Lower leg skin (tissue), 4 donors: ENCODE data around the gene FAM118B. TPM values are rescaled to one million over a fixed set of nuclear protein-coding genes. Genes with fewer than 3 reads are reported as not detected.
"Not testable (repeated sequence)": the region's sequence is repeated elsewhere in the genome, so short reads cannot be mapped to it uniquely, and the experiment has no call there.

Source experiments
- DNase-seq, 2 donors: peaks; one replicate each; pipeline ENCODE4 v3.0.0-alpha.2; 2019; ENCODE audit warnings: low spot score in 2 of 2
- H3K4me3 ChIP-seq: fragments of 200-600 bp; sonication (generic); 2 replicates; pipeline ENCODE4 v1.5.1; 2017; ENCODE audit warnings: mild to moderate bottlenecking, low read depth; ENCODE audit not compliant: poor library complexity, severe bottlenecking
- CTCF ChIP-seq, 3 donors: fragments of 450-650 bp; IDR thresholded peaks; one replicate each; pipeline ENCODE4 v1.5.1; 2016; ENCODE audit warnings: antibody characterized with exemption in 3 of 3, mild to moderate bottlenecking in 3 of 3, moderate library complexity in 2 of 3
- POLR2A ChIP-seq, 2 donors: fragments of 450-650 bp; IDR thresholded peaks; one replicate each; pipeline ENCODE4 v1.6.1; 2016 to 2017; ENCODE audit warnings: antibody characterized with exemption in 2 of 2, mild to moderate bottlenecking in 1 of 2, moderate library complexity in 1 of 2
- WGBS, 2 donors: methylation state at CpG; one replicate each; pipeline ENCODE4 v1.1.5; 2018; 5-methylcytosine and 5-hydroxymethylcytosine counted together
- intact Hi-C: fragments of 100-400 bp; cut with DNase I; formaldehyde crosslinking; loops from one replicate; pipeline ENCODE4 v1.15.0; 2023; ENCODE audit warnings: low total_unique reads
- total RNA-seq, 4 donors: library from RNA; depleted of rRNA; stranded (reverse); fragments of >200 nt; gene quantifications; one replicate each; pipeline ENCODE4 v1.1.0, GENCODE V29; 2016

Gene FAM118B
- total RNA-seq, 4 donors from 2014 or later = 7.3 to 18.9 (median 9.0) TPM

GRCh38 chr11:126246636-126247035 lies 35.1 kb downstream of the FAM118B start:
- no peak overlapping the region for H3K4me3 ChIP-seq
- DNase-seq = no peak
- 85 to 96% methylated on average over 2 of the region's 2 CpGs for WGBS, 2 donors
- TF ChIP-seq CTCF (IDR thresholded peaks at IDR 0.05) (no peak), POLR2A (IDR thresholded peaks at IDR 0.05) (no peak)
- intact Hi-C loops = no loop called here

GRCh38 chr11:126253265-126253664 lies 41.7 kb downstream of the FAM118B start:
- intact Hi-C loops = no loop called here
- DNase-seq = no peak
- H3K4me3 ChIP-seq = no peak overlapping the region
- TF ChIP-seq CTCF (IDR thresholded peaks at IDR 0.05) (no peak), POLR2A (IDR thresholded peaks at IDR 0.05) (no peak)
- 87 to 98% methylated on average over 4 of the region's 4 CpGs for WGBS, 2 donors

GRCh38 chr11:126254819-126255218 lies 43.2 kb downstream of the FAM118B start:
- no peak for DNase-seq
- no peak for TF ChIP-seq POLR2A (IDR thresholded peaks at IDR 0.05)
- TF ChIP-seq CTCF (IDR thresholded peaks at IDR 0.05) = no peak
- WGBS, 2 donors = 67 to 74% methylated on average over 1 of the region's 1 CpG
- intact Hi-C loops = no loop called here
- no peak overlapping the region for H3K4me3 ChIP-seq

GRCh38 chr11:126255507-126255906 lies 43.9 kb downstream of the FAM118B start:
- H3K4me3 ChIP-seq, DNase-seq, intact Hi-C loops: not testable (repeated sequence)
- 95 to 98% methylated on average over 5 of the region's 5 CpGs for WGBS, 2 donors

GRCh38 chr11:126256216-126256615 lies 44.6 kb downstream of the FAM118B start:
- WGBS, 2 donors = 93 to 94% methylated on average over 4 of the region's 4 CpGs

GRCh38 chr11:126257144-126257543 lies 45.6 kb downstream of the FAM118B start:
- 88 to 90% methylated on average over 2 of the region's 2 CpGs for WGBS, 2 donors
- no peak overlapping the region for H3K4me3 ChIP-seq
- TF ChIP-seq CTCF (IDR thresholded peaks at IDR 0.05) (no peak), POLR2A (IDR thresholded peaks at IDR 0.05) (no peak)
- intact Hi-C loops = no loop called here
- no peak for DNase-seq

More at GRCh38 chr11:126256216-126256615, 44.6 kb downstream of the FAM118B start:
- TF ChIP-seq POLR2A (IDR thresholded peaks at IDR 0.05) = no peak
- no peak for TF ChIP-seq CTCF (IDR thresholded peaks at IDR 0.05)
- no peak overlapping the region for H3K4me3 ChIP-seq
- intact Hi-C loops = no loop called here
- no peak for DNase-seq
